Immature natural killer cell (primary cell): ENCODE results near the gene ANKFY1. TPM values are rescaled to one million over a fixed set of nuclear protein-coding genes. Genes with fewer than 3 reads are reported as not detected.
"Not testable (repeated sequence)": the region's sequence is repeated elsewhere in the genome, so short reads cannot be mapped to it uniquely, and the experiment has no call there.

ENCODE experiments used
- DNase-seq, 3 donors: peaks; one replicate each; pipeline ENCODE4 v3.0.0; 2022; ENCODE audit warnings: mixed read lengths in 1 of 3
- H3K27ac Mint-ChIP-seq, 6 donors: one replicate each; pipeline ENCODE4 v1.8.0; 2020; ENCODE audit warnings: mixed read lengths in 6 of 6, mild to moderate bottlenecking in 5 of 6, inconsistent platforms in 4 of 6, moderate library complexity in 3 of 6
- H3K27me3 Mint-ChIP-seq, 3 donors: one replicate each; pipeline ENCODE4 v1.8.0; 2020 to 2021; ENCODE audit warnings: low read depth in 3 of 3, mild to moderate bottlenecking in 3 of 3, mixed read lengths in 3 of 3, moderate library complexity in 3 of 3, inconsistent platforms in 1 of 3
- H3K36me3 Mint-ChIP-seq, 3 donors: one replicate each; pipeline ENCODE4 v1.8.0; 2020; ENCODE audit warnings: mixed read lengths in 3 of 3, inconsistent platforms in 2 of 3, mild to moderate bottlenecking in 2 of 3
- H3K4me1 Mint-ChIP-seq, 2 donors: one replicate each; pipeline ENCODE4 v1.8.0; 2020; ENCODE audit warnings: inconsistent platforms in 2 of 2, mild to moderate bottlenecking in 2 of 2, mixed read lengths in 2 of 2, moderate library complexity in 1 of 2
- H3K4me3 Mint-ChIP-seq, 5 donors: one replicate each; pipeline ENCODE4 v1.8.0; 2020; ENCODE audit warnings: mild to moderate bottlenecking in 5 of 5, mixed read lengths in 5 of 5, inconsistent platforms in 3 of 5, moderate library complexity in 3 of 5
- H3K9me3 Mint-ChIP-seq, 6 donors: one replicate each; pipeline ENCODE4 v1.8.0; 2020; ENCODE audit warnings: mild to moderate bottlenecking in 6 of 6, mixed read lengths in 6 of 6, inconsistent platforms in 4 of 6, moderate library complexity in 3 of 6
- polyA plus RNA-seq, 3 donors: library from polyadenylated mRNA; unstranded; fragments of 300-500 nt; fragmentation: Illumina TruSeq; gene quantifications; one replicate each; pipeline ENCODE4 v1.2.3, GENCODE V29; 2021

ANKFY1 gene
- polyA plus RNA-seq, 3 donors from 2014 or later: 7.8 to 19.3 (median 8.2) TPM

DNA sequence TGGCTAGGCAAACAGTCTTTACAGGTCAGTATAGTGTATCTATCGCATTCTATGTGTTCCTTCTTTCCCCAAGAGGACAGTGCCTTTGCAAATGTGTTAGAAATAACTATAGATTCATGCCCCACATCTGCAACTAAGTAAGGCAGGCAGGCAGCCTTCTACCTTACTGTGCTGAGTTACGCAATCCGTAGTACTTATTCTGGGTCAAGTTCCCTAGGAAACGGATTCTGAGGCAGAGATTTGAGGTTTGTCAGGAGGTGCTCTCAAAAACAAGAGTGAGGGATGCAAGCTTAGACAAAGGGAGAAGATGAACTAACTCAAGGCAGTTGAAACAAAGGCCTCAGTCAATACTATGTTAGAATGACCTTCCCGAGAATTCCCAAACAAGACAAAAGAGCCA is 12.7 kb upstream of the ANKFY1 start:
- no peaks in the 10 kb centered on the region for H3K9me3 Mint-ChIP-seq
- H3K27ac Mint-ChIP-seq: peak overlapping the region in 1 of 6 donors; percentile 18
- DNase-seq: no peak
- H3K4me3 Mint-ChIP-seq: no peak overlapping the region
- H3K27me3 Mint-ChIP-seq: no peaks in the 10 kb centered on the region
- peaks cover 3 to 16% (median 10%) of the 10 kb centered on the region in 3 donors for H3K36me3 Mint-ChIP-seq
- H3K4me1 Mint-ChIP-seq: peaks cover 10 to 25% of the 10 kb centered on the region in 2 donors

DNA sequence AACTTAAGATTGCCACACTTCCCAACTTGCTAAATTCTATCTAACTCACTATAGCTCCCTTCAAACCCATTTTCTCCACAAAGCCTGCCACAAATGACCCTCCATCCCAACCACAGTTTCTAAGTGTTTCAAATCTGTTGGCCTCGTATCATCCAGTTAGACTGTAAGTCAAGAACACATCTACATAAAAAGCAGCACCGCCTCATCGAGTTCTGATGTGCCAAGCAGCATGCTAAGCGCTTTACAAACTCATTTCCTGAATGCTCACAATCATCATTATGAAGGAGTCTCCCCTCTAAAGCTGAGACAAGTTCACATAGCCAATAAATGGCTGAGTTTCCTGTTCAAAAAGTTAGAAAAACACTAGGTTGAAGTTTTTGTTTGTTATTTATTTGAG is 9.2 kb upstream of the ANKFY1 start:
- Mint-ChIP-seq H3K27ac (peak overlapping the region in 4 of 6 donors; percentile 1 to 65 (median 18)), H3K4me3 (no peak overlapping the region), H3K4me1 (peaks cover 10 to 20% of the 10 kb centered on the region in 2 donors), H3K9me3 (no peaks in the 10 kb centered on the region), H3K27me3 (peaks cover 0 to under 1% (median 0%) of the 10 kb centered on the region in 3 donors), H3K36me3 (peaks cover 5 to 10% (median 7%) of the 10 kb centered on the region in 3 donors)
- no peak for DNase-seq

DNA sequence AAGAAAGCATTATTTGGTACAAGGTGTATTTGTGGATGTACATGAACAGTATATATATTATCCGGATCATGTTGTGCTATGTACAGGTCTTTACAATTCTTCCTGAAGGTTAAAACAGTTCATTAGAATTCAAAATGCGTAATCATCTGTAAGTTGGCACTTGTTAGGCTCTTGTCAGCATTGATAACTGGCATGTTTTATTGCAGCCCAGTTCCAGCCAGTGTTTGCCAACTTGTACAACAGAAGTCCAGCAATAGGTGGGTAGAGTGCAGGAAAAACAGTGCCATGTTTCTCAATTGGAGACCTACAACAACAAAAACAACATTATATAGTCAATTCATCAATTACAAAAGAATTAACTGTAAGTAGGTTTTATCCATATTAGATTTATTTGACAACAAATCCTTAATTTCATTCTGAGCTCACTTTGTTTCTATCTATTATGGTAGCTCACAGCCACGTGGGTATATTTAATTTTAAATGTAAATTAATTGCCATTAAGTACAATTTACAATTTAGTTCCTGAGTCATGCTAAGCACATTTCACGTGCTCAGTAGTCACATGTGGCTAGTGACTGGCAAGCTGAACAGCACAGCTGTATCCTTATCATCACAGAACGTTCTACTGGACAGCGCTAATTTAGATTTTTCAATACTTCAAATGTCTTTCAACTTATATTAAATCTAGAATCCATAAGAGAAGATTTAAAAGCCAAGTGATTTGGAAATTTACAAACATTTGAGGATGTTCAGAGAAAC is 8.6 kb upstream of the ANKFY1 start:
- no peak for DNase-seq
- Mint-ChIP-seq H3K36me3 (peaks cover 5 to 10% (median 7%) of the 10 kb centered on the region in 3 donors), H3K4me3 (no peak overlapping the region), H3K27ac (peak overlapping the region in 2 of 6 donors; percentile 2 to 16), H3K4me1 (peaks cover 10 to 17% of the 10 kb centered on the region in 2 donors), H3K9me3 (no peaks in the 10 kb centered on the region), H3K27me3 (peaks cover 0 to 3% (median 0%) of the 10 kb centered on the region in 3 donors)

DNA sequence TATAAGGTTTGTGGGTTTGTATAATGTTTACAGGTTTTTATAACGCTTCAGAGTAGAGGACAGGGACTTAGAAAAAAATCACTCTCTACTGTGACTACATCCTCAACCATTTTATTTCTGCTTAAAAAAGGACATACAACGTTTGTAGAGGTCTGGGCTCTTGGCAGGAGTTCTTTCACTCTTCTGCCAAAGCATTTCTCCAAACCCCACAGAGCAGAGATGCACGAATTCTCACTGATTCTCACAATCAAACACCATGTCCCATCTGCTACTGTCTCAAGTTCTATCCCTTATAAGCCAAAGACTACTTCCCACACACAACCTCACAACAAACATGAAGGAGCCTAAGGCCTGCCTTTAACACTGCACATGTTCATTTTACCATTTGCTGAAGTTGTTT is 7.0 kb upstream of the ANKFY1 start:
- H3K4me3 Mint-ChIP-seq: no peak overlapping the region
- peaks cover 0 to 4% (median 0%) of the 10 kb centered on the region in 3 donors for H3K27me3 Mint-ChIP-seq
- H3K4me1 Mint-ChIP-seq: peaks cover 2% of the 10 kb centered on the region in 2 donors
- H3K36me3 Mint-ChIP-seq: peaks cover 3 to 13% (median 5%) of the 10 kb centered on the region in 3 donors
- H3K9me3 Mint-ChIP-seq: no peaks in the 10 kb centered on the region
- peak overlapping the region in 3 of 6 donors; percentile 9 to 33 (median 9) for H3K27ac Mint-ChIP-seq
- no peak for DNase-seq

DNA sequence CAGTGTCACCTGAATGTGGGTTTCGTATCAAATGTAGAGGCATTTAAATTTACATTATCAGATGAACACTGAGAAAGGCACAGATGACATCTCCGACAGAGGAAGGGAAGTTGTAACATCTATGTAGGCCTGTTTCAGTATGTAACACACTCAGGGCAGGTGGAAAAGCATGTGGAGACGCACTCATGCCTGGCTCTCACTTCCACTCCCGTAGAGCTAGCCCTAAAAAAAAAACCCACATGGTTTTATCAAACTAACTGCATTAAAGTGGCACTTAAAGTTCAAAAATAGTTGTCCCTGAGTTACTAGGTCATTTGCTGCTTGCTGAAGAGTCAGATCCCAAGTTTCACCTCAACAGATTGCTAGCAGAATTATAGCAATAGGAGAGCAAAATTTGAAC is 6.1 kb upstream of the ANKFY1 start:
- H3K27ac Mint-ChIP-seq: peak overlapping the region in 1 of 6 donors; percentile 6
- no peak for DNase-seq
- H3K36me3 Mint-ChIP-seq: peaks cover 3 to 13% (median 5%) of the 10 kb centered on the region in 3 donors
- H3K4me1 Mint-ChIP-seq: peaks cover 0 to 3% of the 10 kb centered on the region in 2 donors
- no peaks in the 10 kb centered on the region for H3K9me3 Mint-ChIP-seq
- no peak overlapping the region for H3K4me3 Mint-ChIP-seq
- peaks cover 0 to 4% (median 0%) of the 10 kb centered on the region in 3 donors for H3K27me3 Mint-ChIP-seq

DNA sequence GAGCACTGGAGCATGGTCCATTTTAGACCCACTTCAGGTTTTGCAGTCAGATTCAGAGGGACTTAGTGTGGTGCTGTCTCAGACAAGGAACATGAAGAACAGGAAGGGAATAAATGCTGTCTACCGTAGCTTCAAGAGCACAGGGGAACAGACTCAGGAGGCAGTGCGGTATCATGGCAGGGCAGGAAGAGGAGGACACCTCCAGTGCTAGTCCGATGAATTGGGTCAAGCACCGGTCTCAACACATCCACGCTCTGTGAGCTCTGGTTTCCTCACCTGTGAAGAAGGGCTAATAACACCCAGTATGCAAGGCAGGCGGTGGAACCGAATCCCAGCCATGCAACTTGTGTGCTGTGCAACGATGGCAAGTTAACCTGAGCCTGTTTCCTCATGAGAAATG is 3.6 kb upstream of the ANKFY1 start:
- H3K27me3 Mint-ChIP-seq: peaks cover 2 to 6% (median 4%) of the 10 kb centered on the region in 3 donors
- H3K27ac Mint-ChIP-seq: no peak overlapping the region
- peaks cover 19% of the 10 kb centered on the region in 2 donors for H3K4me1 Mint-ChIP-seq
- H3K9me3 Mint-ChIP-seq: no peaks in the 10 kb centered on the region
- no peak overlapping the region for H3K4me3 Mint-ChIP-seq
- no peak for DNase-seq
- H3K36me3 Mint-ChIP-seq: peaks cover 3 to 13% (median 5%) of the 10 kb centered on the region in 3 donors

DNA sequence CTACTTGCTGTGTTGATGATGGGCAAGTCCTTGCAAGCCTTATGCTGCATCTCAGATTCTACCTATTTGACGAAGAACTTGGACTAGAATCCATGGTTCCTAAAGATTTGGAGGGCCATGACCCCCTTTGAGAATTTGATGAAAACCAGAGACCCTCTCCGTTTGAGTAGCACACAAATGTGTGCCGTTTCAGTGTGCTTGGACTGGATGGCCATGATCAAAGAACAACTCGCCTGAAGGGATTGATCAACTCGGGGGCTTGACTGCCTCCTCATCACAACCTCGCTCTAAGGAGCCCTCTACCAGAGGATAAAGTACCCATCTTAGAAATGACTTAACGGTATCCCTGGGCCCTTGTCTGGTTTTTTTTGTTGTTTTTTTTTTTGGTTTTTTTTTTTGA is 2.8 kb upstream of the ANKFY1 start:
- peaks cover 2 to 6% (median 4%) of the 10 kb centered on the region in 3 donors for H3K27me3 Mint-ChIP-seq
- H3K27ac Mint-ChIP-seq: no peak overlapping the region
- no peaks in the 10 kb centered on the region for H3K9me3 Mint-ChIP-seq
- no peak for DNase-seq
- peaks cover under 1 to 13% (median 5%) of the 10 kb centered on the region in 3 donors for H3K36me3 Mint-ChIP-seq
- peaks cover 27 to 28% of the 10 kb centered on the region in 2 donors for H3K4me1 Mint-ChIP-seq
- peak overlapping the region in 1 of 5 donors; percentile 18 for H3K4me3 Mint-ChIP-seq

DNA sequence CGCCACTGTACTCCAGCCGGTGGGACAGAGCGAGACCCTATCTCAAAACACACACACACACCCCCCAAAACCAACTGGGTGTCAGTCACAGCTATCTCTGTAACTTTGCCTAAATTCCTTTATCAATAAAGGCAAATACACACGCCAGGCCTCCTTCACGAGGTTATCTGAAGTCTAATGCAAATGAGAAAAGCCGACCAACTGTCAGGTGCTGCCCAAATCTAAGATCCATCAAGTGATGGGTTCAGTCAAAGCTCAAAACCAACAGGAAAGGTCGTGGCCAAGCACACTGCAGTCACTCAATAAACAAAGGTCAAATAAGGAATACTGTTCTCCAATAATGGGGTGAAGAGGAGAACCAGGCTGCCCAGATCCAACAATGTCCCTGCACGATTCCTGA is 1.1 kb downstream of the ANKFY1 start:
- H3K27me3 Mint-ChIP-seq: peaks cover 2 to 6% (median 2%) of the 10 kb centered on the region in 3 donors
- H3K36me3 Mint-ChIP-seq: peaks cover 0 to 8% (median 7%) of the 10 kb centered on the region in 3 donors
- no peaks in the 10 kb centered on the region for H3K9me3 Mint-ChIP-seq
- H3K4me1 Mint-ChIP-seq: peaks cover 38 to 54% of the 10 kb centered on the region in 2 donors
- H3K4me3 Mint-ChIP-seq: peak overlapping the region; percentile 87 to 97 (median 90)
- peak overlapping the region; percentile 70 to 91 (median 86) for H3K27ac Mint-ChIP-seq
- no peak for DNase-seq

DNA sequence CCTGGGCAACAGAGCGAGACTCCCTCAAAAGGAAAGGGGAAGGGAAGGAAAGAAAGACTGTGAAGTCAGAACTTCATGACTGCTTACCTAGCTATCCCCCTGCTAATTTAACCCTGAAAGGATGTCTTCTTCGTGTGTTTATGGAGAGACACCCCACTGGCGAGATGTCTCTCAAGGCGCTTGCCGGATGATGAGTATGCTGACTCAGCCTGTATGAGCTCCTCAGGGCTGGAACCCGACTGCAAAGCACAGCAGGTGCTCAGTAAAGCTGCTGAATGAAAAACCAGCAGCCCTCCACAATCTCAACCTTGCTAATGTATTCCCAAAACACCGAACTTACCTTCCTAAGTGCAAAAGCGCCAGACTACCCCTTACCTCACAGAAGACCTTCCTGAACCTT is 2.3 kb downstream of the ANKFY1 start:
- Mint-ChIP-seq H3K27me3 (peaks cover 0 to 6% (median 2%) of the 10 kb centered on the region in 3 donors), H3K27ac (peak overlapping the region in 2 of 6 donors; percentile 40 to 56), H3K4me1 (peaks cover 48 to 66% of the 10 kb centered on the region in 2 donors), H3K36me3 (peaks cover 0 to 7% (median 7%) of the 10 kb centered on the region in 3 donors), H3K9me3 (no peaks in the 10 kb centered on the region), H3K4me3 (peak overlapping the region in 4 of 5 donors; percentile 36 to 97 (median 70))
- no peak for DNase-seq

DNA sequence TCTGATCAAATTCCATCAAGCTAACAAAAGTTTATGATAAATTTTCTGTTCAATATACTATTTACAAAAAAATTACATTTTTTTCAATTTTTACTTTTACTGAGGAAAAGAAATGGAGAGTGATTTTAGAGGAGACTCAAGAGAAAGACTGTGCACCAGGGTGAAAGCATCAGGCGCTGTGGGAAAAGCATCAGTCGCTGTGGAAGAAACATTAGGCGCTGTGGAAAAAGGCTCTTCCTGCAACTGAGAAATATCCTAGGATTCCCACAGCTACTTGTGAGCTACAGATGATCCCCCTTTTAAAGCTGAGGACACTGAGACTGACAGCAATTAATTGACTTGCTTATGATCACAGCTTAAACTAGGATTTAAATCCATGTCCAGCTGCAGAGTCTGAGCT is 4.9 kb downstream of the ANKFY1 start:
- H3K9me3 Mint-ChIP-seq: no peaks in the 10 kb centered on the region
- H3K27me3 Mint-ChIP-seq: peaks cover 0 to 2% (median 0%) of the 10 kb centered on the region in 3 donors
- H3K4me3 Mint-ChIP-seq: no peak overlapping the region
- H3K4me1 Mint-ChIP-seq: peaks cover 46 to 71% of the 10 kb centered on the region in 2 donors
- DNase-seq: no peak
- no peak overlapping the region for H3K27ac Mint-ChIP-seq
- peaks cover 0 to 9% (median 7%) of the 10 kb centered on the region in 3 donors for H3K36me3 Mint-ChIP-seq

DNA sequence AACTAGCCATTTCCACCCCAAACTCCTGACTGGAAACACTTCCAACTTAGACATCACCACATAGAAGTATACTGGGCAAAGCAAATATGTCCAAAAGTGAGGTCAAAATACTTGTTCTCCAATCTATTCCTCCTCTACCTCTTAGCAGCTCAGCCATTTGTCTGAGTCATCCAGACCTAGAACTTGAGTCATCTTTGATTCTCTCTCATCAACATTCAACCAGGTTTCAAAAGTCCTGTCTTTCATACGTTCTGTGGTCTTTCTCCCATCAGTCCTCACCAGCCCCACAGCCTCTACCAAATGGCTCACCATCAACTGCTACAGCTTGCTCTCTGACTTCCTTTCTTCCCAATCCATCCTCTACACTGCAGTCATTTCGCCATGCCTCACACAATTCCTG is 6.8 kb downstream of the ANKFY1 start:
- no peak for DNase-seq
- Mint-ChIP-seq H3K4me1 (peaks cover 37 to 72% of the 10 kb centered on the region in 2 donors), H3K36me3 (peaks cover 0 to 9% (median 7%) of the 10 kb centered on the region in 3 donors), H3K27ac (peak overlapping the region in 2 of 6 donors; percentile 36 to 40), H3K4me3 (no peak overlapping the region), H3K27me3 (no peaks in the 10 kb centered on the region), H3K9me3 (no peaks in the 10 kb centered on the region)

DNA sequence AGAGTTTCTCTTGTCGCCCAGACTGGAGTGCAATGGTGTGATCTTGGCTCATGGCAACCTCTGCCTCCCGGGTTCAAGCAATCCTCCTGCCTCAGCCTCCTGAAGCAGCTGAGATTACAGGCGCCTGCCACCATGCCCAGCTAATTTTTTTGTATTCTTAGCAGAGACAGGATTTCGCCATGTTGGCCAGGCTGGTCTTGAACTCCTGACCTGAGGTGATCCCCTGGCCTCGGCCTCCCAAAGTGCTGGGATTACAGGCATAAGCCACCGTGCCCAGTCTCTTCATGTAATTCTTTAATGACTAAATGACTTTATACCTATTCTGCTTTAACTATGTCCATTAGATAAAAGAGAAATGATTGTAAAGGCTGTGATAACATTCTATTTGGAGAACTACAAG is 8.5 kb downstream of the ANKFY1 start:
- not testable (repeated sequence) for H3K36me3 Mint-ChIP-seq, H3K27ac Mint-ChIP-seq, H3K4me3 Mint-ChIP-seq, H3K9me3 Mint-ChIP-seq, H3K27me3 Mint-ChIP-seq, DNase-seq
- H3K4me1 Mint-ChIP-seq: peaks cover 37 to 68% of the 10 kb centered on the region in 2 donors

DNA sequence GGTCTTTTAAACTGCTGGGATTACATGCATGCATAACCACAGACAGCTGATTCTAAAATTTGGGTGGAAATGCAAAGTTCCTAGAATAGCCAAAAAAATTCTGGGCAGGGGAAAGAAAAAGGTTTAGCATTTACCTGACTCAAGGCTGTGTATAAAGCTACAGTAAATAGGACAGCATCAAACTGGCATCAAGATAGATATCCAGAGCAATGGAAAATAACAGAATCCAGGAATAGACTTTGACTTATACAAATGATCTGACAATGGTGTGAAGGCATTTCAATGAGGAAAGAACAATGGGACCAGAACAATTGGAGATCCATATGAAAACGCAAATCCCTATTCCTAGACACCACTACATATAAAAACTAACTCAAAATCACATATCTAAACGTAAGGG is 12.9 kb downstream of the ANKFY1 start:
- H3K27ac Mint-ChIP-seq: peak overlapping the region in 1 of 6 donors; percentile 23
- H3K27me3 Mint-ChIP-seq: peaks cover 0 to under 1% (median 0%) of the 10 kb centered on the region in 3 donors
- peaks cover 0 to 7% (median 0%) of the 10 kb centered on the region in 3 donors for H3K36me3 Mint-ChIP-seq
- no peaks in the 10 kb centered on the region for H3K9me3 Mint-ChIP-seq
- H3K4me3 Mint-ChIP-seq: no peak overlapping the region
- DNase-seq: no peak
- H3K4me1 Mint-ChIP-seq: peaks cover 48 to 82% of the 10 kb centered on the region in 2 donors

DNA sequence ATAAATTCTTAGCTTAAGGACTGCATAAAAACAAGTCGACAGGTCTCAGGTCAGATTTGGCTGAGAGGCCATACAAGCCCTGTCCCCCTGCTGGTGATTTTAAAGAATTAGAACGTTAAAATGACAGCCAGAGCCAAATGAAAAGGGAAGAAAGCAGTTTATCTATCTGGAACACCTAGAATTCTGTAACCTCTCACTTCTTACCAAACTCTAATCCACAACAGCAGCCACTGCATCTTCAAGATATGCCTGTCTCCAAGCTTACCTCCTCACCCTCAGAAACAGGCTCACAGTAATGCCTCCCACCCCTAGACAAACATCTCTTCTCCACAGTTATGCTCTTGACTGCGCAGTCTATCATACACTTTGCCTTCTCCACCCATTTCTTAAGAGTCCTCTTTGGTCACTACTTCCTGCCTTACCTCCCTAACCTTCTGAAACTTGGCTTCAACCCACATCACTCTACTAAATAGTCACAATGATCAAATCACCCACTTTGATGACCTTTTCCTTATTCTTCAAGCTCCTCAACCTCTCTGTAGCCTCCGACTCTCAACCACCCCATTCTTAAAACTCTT is 14.2 kb downstream of the ANKFY1 start:
- peaks cover 49 to 83% of the 10 kb centered on the region in 2 donors for H3K4me1 Mint-ChIP-seq
- peak overlapping the region in 3 of 6 donors; percentile 26 to 52 (median 36) for H3K27ac Mint-ChIP-seq
- H3K4me3 Mint-ChIP-seq: no peak overlapping the region
- H3K27me3 Mint-ChIP-seq: peaks cover 0 to 3% (median 0%) of the 10 kb centered on the region in 3 donors
- no peak for DNase-seq
- no peaks in the 10 kb centered on the region for H3K9me3 Mint-ChIP-seq
- peaks cover 0 to 7% (median 2%) of the 10 kb centered on the region in 3 donors for H3K36me3 Mint-ChIP-seq
